GM19468 (cell line): ENCODE data around the gene CCDC9.

ENCODE experiments used
- ATAC-seq: cut with Tn5 transposase; IDR thresholded peaks from one replicate; pipeline ENCODE4 v1.9.1; 2021; ENCODE audit warnings: mild to moderate bottlenecking, moderate library complexity, moderate number of reproducible peaks; ENCODE audit not compliant: unreplicated experiment; ENCODE audit errors: extremely low read depth

The CCDC9 gene

DNA sequence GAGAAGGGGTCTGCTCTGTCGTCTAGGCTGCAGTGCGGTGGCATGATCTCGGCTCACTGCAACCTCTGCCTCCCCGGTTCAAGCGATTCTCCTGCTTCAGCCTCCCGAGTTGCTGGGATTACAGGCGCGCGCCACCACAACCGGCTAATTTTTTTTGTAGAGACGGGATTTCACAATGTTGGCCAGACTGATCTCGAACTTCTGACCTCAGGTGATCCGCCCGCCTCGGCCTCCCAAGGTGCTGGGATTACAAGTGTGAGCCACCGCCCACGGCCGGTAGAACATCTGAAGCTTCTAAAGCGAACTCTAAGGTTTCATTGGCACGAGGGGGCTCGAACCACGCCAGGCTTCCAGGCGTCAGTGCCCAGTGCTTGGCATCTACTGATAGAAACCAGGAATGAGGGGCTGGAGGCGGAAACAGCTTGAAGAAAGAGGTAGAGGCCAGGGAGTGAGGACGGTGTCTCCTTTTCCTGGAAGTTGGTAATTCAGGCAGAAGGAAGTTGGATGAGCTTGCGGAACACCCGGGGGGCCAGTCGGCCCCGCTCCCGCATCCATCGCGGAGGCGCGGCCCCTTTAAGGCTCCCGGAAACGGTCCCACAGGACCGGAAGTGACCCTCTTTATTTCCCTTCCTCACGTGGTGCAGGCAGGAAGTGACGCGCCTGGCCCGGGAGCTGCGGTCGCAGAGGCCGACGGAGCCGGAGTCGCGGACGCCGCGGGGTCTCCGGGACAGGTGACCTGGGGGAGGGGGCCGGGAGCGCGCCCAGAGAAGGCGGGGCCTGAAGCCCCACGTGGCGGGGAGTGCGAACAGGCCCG, at the start of gene CCDC9:
Gene CCDC9 (plus strand): TSS at position 647 of the 814 bp plus-strand sequence. CDS start 1,876 bp downstream, outside the sequence.
- peak; percentile 53 for ATAC-seq

GRCh38 chr19:47209319-47210179, 46.8 kb upstream of the CCDC9 start:
- ATAC-seq, result no peak

DNA sequence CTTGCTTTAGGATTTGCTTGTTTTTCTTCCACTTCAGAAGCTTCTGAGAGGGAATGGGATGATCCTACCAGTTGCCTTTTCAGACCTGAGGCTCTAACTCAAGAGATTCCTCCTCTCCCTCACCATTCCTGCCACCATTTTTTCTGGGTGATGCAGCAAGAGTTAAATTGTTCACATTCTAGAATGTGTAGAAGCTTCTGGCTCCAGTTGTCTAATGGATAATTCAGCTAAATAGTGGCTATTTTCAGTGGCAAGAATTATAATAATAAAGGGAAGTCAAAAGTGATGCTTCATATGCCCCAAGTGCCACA, 46.2 kb upstream of the CCDC9 start:
- no peak for ATAC-seq

DNA sequence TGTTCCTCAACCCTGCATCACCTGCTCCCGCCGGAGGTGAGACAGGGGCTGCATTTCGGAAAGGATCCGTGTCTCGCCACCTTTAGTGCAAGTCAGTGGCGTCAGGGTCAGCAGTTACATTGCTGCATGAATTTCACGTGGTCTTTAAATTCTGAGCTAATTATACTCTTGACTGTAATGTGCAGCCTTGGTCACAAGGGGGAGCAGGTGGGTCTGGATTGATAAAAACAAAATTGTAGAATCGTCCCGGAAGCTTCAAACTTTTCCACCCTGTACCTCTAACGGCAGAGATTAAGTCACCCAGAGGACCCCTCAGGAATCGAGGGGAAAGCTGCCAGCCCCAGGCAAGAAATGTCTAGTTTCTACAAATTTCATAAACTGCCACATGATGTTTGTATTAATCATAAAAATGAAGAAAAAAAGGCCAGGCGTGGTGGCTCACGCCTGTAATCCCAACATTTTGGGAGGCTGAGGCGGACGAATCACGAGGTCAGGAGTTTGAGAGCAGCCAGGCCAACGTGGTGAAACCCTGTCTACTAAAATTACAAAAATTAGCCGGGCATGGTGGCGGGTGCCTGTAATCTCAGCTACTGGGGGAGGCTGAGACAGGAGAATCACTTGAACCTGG, 45.5 kb upstream of the CCDC9 start:
- no peak for ATAC-seq

DNA sequence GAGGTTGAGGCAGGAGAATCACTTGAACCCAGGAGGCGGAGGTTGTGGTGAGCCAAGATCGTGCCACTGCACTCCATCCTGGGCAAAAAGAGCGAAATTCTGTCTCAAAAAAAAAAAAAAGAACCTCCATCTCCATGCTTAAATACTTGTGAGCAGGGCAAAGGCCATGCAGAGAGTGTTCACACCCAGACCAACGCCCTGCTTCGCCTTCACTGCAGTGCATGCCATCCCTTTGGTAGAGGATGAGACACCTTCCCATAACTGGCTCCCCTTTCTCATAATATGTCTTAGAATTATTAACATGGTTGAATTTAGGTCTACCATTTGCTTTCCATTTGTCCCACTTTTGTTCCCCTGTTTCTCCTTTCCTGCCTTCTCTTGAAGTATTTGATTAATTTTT, 40.7 kb upstream of the CCDC9 start:
- ATAC-seq, result no peak

DNA sequence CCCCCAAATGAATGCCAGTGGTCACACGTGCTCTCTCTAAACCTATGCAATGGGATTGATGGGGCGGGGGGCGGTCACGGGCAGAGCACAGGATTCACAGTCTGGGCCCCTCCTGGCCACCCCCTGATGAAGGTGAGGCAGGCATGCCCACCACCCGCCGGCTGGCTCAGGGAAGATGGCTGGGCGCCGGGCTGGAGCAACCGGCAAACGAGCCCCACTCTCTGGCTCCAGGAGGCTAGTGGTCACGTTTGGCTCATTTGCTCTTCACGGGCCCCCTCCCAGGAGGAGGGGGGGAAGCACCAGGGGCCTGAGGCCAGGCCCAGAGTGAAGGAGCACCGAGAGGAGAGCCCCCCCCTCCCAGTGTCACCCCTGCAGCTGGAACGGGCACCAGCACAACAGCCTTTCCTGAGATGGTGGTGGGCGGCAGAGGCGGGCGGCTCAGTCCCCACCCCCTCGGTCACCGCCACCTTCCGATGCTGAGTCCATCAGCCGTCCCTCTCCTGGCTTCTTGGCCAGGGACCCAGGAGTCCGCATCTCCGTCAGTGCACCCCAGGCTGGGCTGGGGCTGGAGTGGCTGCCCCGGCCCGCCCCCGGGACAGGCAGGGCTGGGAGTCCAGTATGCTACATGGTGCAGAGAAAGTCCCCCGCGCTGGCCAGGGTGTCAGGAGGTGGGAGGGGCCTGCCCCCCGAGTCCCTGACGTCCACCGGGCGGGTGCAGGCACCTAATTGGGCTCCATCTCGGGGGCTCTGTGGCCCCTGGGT, 35.1 kb upstream of the CCDC9 start:
- no peak for ATAC-seq

- ATAC-seq, result no peak
Measured at GRCh38 chr19:47221890-47222289, 34.4 kb upstream of the CCDC9 start.

DNA sequence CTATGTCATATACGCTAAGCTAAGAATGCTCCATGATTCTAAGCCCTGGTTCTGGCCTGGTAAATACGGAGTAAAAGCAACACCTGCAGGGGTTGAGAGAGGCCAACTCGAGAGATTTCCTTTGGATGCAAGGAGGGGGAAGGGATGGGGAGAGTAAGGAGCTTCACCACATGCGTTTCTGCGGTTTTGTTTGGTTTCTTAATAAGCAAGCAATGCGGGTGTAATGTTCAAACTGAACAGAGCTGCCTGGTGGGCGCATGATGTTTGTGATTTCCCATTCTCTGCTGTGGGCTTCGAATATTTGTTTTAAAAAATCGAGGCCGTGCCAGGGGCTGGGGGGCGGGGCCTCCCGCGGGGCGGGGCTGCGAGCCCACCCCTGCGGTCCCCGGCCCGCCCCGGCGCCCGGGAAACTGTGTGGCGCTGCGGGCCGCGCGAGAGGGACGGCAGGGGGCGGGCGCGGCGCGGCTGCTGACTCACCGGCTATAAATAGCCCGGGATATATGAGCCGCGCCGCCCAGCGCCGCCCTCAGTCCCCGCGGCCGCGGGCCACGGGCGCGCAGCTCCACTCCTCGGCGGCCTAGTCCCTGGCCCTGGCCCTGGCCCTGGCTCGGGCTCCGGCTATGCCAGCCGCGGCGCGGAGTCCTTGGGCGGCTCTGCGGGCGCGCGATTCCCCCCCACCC, 30.4 kb upstream of the CCDC9 start:
- no peak for ATAC-seq

DNA sequence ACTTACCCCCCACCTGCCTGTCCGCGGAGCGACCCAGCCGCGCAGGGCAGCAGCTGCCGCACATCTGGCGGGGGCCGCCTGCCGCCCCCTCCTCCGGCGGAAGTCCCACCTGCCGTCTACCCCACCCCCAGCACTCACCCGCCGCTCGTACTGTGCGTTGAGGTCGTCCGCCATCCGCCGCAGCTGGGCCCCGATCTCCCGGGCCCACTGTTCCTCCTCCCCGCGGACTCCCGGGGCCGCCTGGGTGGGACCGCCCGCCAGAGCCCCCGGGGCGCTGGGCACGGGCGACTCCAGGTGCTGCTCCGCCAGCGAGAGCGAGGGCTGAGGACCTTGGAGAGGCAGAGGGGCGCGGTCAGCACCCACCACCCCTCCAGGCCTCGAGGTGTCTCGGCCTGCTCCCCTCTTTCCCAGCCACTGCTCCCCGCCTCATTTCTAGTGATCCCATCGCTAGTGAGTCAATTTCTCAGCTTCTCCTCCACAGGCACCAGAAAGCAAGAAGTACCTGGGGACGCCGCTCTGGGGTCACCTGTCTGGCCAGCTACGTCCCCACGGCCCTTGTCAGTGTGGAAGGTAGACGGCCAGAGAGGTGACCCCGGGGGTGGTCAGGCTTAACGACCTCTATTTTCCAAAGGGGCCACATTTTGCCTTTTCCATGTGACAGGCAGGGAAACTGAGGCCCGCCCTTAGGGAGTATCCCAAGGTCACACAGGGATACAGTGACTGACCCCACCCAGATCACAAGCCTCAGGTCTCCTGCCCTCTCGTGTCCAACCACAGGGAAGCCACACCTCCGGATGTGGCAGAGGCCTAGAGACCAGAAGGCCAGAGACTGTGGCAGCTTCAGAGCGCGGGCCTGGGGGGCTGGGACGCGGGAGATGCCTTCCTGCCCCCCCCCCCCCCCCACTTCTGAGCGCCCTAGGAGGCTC, 29.6 kb upstream of the CCDC9 start:
- no peak for ATAC-seq

- no peak for ATAC-seq
Measured at GRCh38 chr19:47227352-47228167, 28.8 kb upstream of the CCDC9 start.

DNA sequence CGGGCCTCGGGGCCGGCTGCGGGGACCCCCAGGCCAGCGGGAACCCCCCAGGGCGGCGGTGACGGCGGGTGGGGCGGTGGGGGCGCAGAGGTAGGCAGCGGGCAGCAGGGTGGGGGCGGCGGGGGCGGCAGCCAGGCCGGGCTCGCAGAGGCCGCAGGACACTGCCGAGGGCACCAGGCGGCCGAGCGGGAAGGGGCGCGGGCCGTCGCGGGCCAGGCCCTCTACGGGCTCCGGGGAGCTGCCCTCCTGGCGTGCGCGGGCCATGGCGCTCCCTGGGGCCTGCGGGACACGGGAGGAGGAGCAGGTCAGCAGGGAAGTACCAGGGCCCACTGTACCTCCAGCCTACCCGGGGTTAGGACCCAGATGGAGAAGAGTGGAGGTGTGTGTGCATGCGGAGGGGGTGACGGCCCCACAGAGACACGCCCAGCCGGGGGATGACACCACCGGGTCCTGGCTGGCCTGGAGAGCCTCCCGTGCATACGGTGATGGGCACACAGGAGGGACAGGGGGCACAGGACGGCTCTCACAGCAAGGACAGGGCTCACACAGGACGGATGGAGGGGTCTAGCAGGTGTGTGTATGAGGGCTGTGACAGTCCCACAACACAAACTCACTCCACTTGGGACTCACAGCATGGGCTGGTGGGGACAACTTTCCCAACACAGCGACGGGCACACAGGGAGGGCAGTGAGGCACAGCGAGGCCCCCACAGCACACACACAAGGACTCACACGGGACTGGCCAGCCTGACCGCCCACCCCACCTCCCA, 28.0 kb upstream of the CCDC9 start:
- no peak for ATAC-seq

GRCh38 chr19:47228937-47229675, 27.2 kb upstream of the CCDC9 start:
- ATAC-seq, result no peak

- no peak for ATAC-seq
Measured at GRCh38 chr19:47229676-47230053, 26.7 kb upstream of the CCDC9 start.

- no peak for ATAC-seq
Measured at GRCh38 chr19:47230054-47230920, 26.0 kb upstream of the CCDC9 start.

- ATAC-seq, result no peak
Measured at GRCh38 chr19:47230921-47231214, 25.5 kb upstream of the CCDC9 start, which contains the start of gene BBC3. Gene BBC3, minus strand, starts transcription at chr19:47231199. Its CDS starts 2,768 bp downstream, at chr19:47228431.
